GM10266 (cell line): ENCODE results near the gene DKC1.
"Not testable (repeated sequence)": the region's sequence is repeated elsewhere in the genome, so short reads cannot be mapped to it uniquely, and the experiment has no call there.

Source experiments
- DNase-seq: peaks from one replicate; pipeline ENCODE4 v3.0.0; 2012; ENCODE audit errors: extremely low spot score
- CTCF ChIP-seq: IDR thresholded peaks from 2 replicates; pipeline ENCODE4 v1.5.1; 2012; ENCODE audit warnings: mild to moderate bottlenecking, low read depth; ENCODE audit not compliant: control insufficient read depth, insufficient read depth; ENCODE audit errors: missing control alignments

Gene DKC1

GRCh38 chrX:154821523-154821922 lies 58.9 kb downstream of the DKC1 start:
- DNase-seq: no peak
- TF ChIP-seq CTCF: no peak

- no peak for DNase-seq
- no peak for TF ChIP-seq CTCF
These were observed 59.4 kb downstream of the DKC1 start for GRCh38 chrX:154822029-154822428.

- no peak for TF ChIP-seq CTCF
These were observed 62.0 kb downstream of the DKC1 start for GRCh38 chrX:154824638-154825037.

GRCh38 chrX:154825586-154825985 lies 62.9 kb downstream of the DKC1 start:
- not testable (repeated sequence) for DNase-seq

More at GRCh38 chrX:154824638-154825037, 62.0 kb downstream of the DKC1 start:
- no peak for DNase-seq
